RWPE2 (cell line): Measurements from ENCODE around the gene PLXNA4.

Experiments used
- ATAC-seq: fragments of 200-7000 bp; cut with Tn5 transposase; 3 replicates; pipeline ENCODE4 v1.9.1; 2021; ENCODE audit warnings: low read depth
- DNase-seq: peaks from one replicate; pipeline ENCODE4 v3.0.0-alpha.2; 2020; ENCODE audit warnings: low spot score
- H3K27ac ChIP-seq: fragments of 450-650 bp; 2 replicates; pipeline ENCODE4 v1.5.1; 2017; ENCODE audit warnings: mild to moderate bottlenecking; ENCODE audit not compliant: poor library complexity, severe bottlenecking
- H3K27me3 ChIP-seq: fragments of 250-450 bp; sonication (Bioruptor Pico); 2 replicates; pipeline ENCODE4 v1.5.1; 2021; ENCODE audit warnings: mild to moderate bottlenecking, moderate library complexity; ENCODE audit not compliant: insufficient read depth, poor library complexity, severe bottlenecking
- H3K36me3 ChIP-seq: fragments of 250-450 bp; sonication (Bioruptor Pico); 2 replicates; pipeline ENCODE4 v1.5.1; 2020; ENCODE audit warnings: low read depth, mild to moderate bottlenecking, moderate library complexity
- H3K4me1 ChIP-seq: fragments of 250-450 bp; sonication (Bioruptor Pico); 2 replicates; pipeline ENCODE4 v1.5.1; 2021; ENCODE audit warnings: mild to moderate bottlenecking, moderate library complexity; ENCODE audit not compliant: insufficient read depth, poor library complexity, severe bottlenecking
- H3K4me3 ChIP-seq: fragments of 250-450 bp; sonication (Bioruptor Pico); 2 replicates; pipeline ENCODE4 v1.5.1; 2021; ENCODE audit warnings: mild to moderate bottlenecking, moderate library complexity; ENCODE audit not compliant: severe bottlenecking
- H3K9me3 ChIP-seq: fragments of 250-450 bp; sonication (Bioruptor Pico); 2 replicates; pipeline ENCODE4 v1.5.1; 2021; ENCODE audit warnings: mild to moderate bottlenecking, moderate library complexity; ENCODE audit not compliant: severe bottlenecking
- TF ChIP-seq, protein P1 (sequence below): fragments of 450-650 bp; IDR thresholded peaks from one replicate; pipeline ENCODE4 v1.5.1; 2017; ENCODE audit warnings: mild to moderate bottlenecking, moderate library complexity; ENCODE audit not compliant: poor library complexity, severe bottlenecking

PLXNA4 gene

GRCh38 chr7:132511387-132511786, 64.9 kb downstream of the PLXNA4 start:
- no peak for ATAC-seq
- no peaks in the 10 kb centered on the region for H3K36me3 ChIP-seq
- no peaks in the 10 kb centered on the region for H3K4me1 ChIP-seq
- no peak for DNase-seq
- H3K27me3 ChIP-seq = peaks cover 9% of the 10 kb centered on the region
- H3K27ac ChIP-seq = no peak overlapping the region
- TF ChIP-seq, protein P1, sequence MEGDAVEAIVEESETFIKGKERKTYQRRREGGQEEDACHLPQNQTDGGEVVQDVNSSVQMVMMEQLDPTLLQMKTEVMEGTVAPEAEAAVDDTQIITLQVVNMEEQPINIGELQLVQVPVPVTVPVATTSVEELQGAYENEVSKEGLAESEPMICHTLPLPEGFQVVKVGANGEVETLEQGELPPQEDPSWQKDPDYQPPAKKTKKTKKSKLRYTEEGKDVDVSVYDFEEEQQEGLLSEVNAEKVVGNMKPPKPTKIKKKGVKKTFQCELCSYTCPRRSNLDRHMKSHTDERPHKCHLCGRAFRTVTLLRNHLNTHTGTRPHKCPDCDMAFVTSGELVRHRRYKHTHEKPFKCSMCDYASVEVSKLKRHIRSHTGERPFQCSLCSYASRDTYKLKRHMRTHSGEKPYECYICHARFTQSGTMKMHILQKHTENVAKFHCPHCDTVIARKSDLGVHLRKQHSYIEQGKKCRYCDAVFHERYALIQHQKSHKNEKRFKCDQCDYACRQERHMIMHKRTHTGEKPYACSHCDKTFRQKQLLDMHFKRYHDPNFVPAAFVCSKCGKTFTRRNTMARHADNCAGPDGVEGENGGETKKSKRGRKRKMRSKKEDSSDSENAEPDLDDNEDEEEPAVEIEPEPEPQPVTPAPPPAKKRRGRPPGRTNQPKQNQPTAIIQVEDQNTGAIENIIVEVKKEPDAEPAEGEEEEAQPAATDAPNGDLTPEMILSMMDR = no peak
- H3K4me3 ChIP-seq = no peak overlapping the region
- H3K9me3 ChIP-seq = no peaks in the 10 kb centered on the region

DNA sequence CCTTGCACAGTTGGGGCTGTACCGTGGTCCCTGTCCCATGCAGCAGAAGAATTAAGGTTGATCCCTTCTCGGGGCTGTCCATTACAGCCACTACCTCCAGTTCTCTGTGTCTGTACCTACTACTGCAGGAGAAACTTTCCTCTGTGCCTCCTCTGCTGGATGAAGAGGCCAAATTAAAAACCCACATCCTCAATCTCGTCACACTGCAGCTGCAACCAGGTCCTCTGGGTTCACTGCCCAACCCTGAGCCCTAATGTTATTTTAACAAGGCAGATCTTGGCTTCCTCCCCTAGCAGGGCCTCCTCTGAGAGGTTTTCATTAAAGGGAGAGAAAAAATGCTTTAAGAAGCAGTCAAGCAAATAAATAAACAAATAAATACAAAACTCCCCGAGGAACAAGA, 66.6 kb downstream of the PLXNA4 start:
- TF ChIP-seq, protein P1 = no peak
- H3K9me3 ChIP-seq = no peaks in the 10 kb centered on the region
- H3K27me3 ChIP-seq = peaks cover 9% of the 10 kb centered on the region
- H3K27ac ChIP-seq = no peak overlapping the region
- ATAC-seq = no peak
- H3K4me1 ChIP-seq = no peaks in the 10 kb centered on the region
- no peaks in the 10 kb centered on the region for H3K36me3 ChIP-seq
- no peak overlapping the region for H3K4me3 ChIP-seq
- no peak for DNase-seq

GRCh38 chr7:132508724-132509353, 67.4 kb downstream of the PLXNA4 start:
- Histone ChIP-seq H3K4me3 (no peak overlapping the region), H3K4me1 (no peaks in the 10 kb centered on the region), H3K27me3 (peaks cover 9% of the 10 kb centered on the region), H3K27ac (no peak overlapping the region), H3K36me3 (no peaks in the 10 kb centered on the region), H3K9me3 (no peaks in the 10 kb centered on the region)
- TF ChIP-seq, protein P1 = no peak
- no peak for ATAC-seq
- no peak for DNase-seq

GRCh38 chr7:132504852-132505251, 71.4 kb downstream of the PLXNA4 start:
- no peak for DNase-seq
- H3K4me1 ChIP-seq = no peaks in the 10 kb centered on the region
- TF ChIP-seq, protein P1 = no peak
- no peak for ATAC-seq
- H3K9me3 ChIP-seq = no peaks in the 10 kb centered on the region
- no peak overlapping the region for H3K27ac ChIP-seq
- H3K27me3 ChIP-seq = no peaks in the 10 kb centered on the region
- no peak overlapping the region for H3K4me3 ChIP-seq
- no peaks in the 10 kb centered on the region for H3K36me3 ChIP-seq

- DNase-seq (no peak), ATAC-seq (no peak)
- Histone ChIP-seq H3K27ac (no peak overlapping the region), H3K27me3 (no peaks in the 10 kb centered on the region), H3K36me3 (no peaks in the 10 kb centered on the region), H3K4me1 (no peaks in the 10 kb centered on the region), H3K9me3 (no peaks in the 10 kb centered on the region), H3K4me3 (no peak overlapping the region)
- TF ChIP-seq, protein P1 = no peak
Observed at GRCh38 chr7:132504071-132504470, 72.2 kb downstream of the PLXNA4 start.
